Stimulated activated CD8-positive, alpha-beta memory T cell treated with anti-CD3 and anti-CD28 coated beads, Interleukin-2, amount 100 ng/mL, for 48 hours (primary cell): ENCODE data around the gene PLOD1.
A peak's percentile ranks its signal among the peaks of the same experiment; 100 is the strongest.

ENCODE experiments used
- DNase-seq, 2 donors: peaks; one replicate each; pipeline ENCODE4 v3.0.0-alpha.2; 2020; ENCODE audit warnings: low read depth in 2 of 2

PLOD1 gene

DNA sequence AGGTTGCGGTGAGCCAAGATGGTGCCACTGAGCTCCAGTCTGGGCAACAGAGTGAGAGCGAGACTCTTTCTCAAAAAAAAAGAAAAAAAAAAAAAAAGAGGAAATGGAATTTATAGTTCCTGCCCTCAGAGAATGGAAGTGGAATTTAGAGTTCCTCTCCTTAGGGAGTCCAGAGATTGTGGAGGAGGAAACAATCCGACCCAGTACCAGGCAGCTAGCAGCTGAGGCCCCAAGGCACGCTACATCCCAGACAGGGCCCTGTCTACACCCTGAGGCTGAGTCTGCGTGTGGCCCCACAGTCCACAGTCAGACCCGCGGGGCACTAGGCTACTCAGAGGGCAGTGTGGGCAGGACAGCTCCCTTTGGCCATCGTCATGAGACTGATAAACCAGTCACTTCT is 43.8 kb downstream of the PLOD1 start:
- DNase-seq, result no peak

DNA sequence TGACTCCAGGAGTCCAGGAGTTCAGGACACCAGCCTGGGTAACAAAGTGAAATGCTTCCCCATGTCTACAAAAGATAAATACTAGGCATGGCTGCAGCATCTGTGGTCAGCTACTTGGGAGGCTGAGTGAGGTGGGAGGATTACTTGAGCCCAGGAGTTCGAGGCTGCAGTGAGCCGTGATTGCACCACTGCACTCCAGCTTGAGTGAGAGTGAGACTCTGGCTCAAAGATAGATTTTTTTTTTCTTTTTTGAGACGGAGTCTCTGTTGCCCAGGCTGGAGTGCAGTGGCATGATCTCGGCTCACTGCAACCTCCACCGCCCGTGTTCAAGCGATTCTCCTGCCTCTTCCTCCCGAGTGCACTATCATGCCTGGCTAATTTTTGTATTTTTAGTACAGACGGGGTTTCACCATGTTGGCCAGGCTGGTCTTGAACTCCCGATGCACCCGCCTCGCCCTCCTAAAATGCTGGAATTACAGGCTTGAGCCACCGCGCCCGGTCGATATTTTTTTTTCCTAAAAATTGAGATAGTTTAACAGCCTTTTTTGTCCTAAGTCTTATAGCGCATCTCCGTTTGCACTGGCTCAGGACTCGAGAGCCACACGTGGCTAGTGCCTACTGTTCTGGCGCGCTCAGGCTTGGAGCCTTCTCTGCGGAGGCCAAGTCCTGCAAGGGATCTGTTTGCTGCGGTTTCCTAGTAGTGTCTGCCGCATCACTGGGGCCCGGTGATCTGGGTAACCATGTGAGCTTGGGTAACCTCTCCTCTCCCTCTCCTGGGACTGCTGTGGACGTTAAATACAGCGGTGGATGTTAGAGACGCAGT is 44.7 kb downstream of the PLOD1 start:
- DNase-seq, result no peak

DNA sequence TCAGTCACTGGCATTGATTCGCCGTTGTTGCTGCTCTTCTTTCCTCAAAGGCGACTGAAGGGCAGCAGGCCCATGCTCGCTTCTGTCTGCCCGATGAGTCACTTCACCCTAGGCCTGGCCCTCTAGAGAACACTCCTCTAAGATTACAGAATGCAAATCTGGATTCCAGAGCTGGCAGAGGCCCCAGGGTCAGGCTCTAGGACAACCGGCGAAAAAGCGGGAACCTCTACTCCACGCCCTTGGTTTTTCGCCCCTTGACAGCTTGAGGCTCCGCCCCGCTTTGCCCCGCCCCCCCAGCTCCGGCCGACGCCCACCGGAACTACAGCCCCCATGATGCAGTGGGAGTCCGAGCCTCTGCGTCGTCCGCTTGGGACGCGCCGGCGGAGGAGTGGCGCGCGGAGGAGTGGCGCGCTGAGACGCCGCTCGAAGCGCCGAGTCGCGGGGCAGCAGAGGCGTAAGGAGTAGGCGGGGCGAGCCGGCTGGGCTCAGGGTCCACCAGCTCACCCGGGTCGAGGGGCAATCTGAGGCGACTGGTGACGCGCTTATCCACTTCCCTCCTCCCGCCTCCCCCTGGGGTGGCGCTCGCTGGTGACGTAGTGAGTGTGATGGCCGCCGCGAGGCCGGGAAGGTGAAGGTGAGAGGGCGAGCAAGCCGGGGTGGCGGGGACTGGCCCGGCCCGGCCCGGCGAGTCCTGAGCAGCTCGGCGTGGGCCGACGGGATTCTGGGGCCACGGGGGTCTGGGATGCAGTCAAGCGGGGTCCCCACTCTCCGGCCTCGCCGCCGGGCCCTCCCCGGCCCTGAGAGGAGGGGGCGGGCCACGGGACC is 45.5 kb downstream of the PLOD1 start, which contains the start of gene MFN2:
MFN2 (plus strand) TSS at position 594 of the 825 bp plus-strand sequence. CDS start 8,725 bp downstream, outside the sequence.
- peak; percentile 91 to 94 for DNase-seq

DNA sequence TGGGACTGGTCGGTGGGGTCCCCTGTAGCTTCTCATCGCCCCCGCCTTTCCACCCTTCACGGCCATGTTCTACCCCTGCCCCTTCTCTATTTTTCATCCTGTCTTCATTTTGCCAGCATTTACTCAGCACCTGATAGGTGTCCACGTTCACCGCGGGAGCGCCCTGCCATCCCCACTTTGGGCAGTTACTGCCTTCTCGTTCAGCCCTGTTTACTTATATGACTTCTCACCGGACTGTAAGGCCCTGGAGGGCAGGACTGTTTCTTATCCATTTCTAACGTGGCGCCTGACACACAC is 46.1 kb downstream of the PLOD1 start:
- DNase-seq, result no peak

DNA sequence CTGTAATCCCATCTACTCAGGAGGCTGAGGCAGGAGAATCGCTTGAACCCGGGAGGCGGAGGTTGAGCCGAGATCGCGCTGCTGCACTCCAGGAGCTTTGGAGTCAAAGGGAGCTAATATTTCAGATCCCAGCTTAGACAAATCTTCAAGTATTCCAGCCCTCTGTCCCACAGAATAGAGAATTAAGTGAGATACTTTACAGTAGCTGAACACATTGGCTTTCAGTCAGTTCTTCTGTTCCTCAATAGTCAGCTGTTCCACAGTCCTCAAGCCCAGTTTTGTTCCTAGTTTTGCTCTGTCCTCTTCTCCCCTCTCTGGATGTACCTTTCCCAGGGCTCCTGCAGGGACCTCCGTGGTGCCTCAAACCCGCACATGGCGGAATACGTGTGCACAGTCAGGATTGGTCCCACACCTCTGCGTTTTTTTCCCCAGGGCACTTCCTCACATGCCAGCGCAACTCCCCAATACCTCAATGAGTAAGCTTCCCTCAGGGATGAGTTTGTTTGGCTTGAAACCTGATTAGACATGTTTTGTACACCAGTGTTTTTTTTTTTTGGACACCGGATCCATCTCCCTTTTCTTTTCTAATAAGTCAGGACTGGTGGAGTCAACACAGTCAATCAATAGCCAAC is 47.0 kb downstream of the PLOD1 start:
- DNase-seq, result no peak

DNA sequence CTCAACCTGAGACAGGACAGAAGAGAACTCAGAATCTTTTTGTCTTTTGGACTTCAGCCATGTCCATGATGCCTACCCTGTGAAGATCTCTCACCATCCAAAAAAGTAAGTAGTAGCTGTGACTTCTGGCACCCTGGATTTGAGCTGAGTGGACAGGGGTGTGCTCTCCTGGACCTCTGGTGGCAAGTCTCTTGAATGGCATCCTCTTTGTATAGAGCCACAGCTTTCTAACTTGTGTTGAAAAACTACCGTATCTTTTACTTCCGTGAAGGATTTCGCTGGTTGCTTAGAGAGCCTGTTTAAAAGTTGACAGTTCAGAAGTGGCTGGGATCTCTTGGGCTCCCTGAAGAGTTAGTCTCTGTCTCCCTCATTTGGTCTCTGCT is 47.5 kb downstream of the PLOD1 start:
- no peak for DNase-seq

DNA sequence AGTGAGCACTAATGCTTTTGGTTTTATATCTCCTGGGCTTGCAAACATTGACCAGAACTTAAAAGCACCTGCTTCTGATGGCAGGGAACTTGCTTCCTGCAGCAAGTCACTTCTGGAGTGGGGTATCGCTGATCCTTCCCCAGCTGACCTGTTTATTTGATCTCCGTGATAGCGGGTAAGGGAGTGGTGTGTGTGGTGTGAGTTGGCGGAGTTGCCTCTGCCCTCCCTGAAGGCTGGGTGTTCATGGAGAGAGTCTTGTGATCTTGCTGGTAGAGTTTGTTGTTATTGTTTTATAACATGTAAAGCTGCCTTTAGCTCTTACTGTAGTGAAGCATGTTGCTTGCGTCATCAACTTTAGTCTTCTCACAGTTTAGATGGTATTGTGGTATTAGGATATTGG is 49.6 kb downstream of the PLOD1 start:
- DNase-seq, result no peak

DNA sequence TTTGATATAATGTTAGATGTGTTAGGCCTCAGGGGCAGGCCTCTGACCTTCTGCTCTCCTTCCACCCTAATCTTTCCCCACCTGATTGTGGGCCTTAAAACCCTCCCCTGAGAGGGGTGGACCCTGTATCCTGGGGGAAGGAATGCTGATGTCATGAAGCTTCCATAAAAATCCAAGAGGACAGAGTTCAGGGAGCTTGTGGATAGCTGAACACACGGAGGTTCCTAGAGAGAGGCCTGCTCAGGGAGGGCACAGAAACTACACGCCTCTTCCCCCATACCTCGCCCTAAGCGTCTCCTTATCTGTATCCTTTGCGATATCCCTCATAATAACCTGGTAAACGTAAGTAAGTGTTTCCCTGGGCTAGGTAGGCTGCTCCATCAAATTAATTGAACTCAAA is 50.1 kb downstream of the PLOD1 start:
- no peak for DNase-seq

DNA sequence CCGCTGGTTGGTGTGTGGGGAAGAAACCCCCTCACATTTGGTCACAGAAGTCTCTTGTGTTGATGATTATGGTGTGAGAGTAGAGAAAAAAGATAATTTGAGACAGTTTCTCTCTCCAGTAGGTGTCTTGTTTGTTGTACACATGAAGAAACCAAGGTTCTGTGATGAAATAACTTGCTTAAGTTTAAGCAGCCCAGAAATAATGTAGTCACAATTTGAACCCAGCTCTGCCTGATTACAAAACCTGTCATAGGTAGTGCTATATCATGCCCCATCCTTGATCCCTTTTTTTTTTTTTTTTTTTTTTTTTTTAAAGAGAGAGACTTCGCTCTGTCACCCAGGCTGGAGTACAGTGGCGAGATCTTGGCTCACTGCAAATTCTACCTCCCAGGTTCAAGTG is 50.7 kb downstream of the PLOD1 start:
- no peak for DNase-seq

DNA sequence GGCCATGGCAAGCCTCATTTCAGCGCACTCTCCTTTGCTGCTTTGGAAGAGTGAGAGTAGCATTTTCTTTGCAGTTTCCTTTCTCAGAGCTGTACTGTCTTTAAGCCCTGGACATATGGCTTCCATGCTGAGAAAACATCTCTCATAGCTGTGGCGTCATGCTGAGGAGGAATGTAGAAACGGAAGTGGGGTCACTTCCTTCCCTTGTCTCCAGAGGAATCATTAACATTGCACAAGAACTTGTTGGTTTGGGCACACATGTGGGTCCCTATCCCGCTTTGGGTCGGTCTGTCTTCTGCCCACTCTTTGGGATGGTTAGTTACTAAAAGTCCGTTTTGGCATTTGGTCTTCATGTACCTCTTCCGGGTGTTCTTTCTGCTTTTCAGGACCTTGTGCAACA is 51.3 kb downstream of the PLOD1 start:
- no peak for DNase-seq

DNA sequence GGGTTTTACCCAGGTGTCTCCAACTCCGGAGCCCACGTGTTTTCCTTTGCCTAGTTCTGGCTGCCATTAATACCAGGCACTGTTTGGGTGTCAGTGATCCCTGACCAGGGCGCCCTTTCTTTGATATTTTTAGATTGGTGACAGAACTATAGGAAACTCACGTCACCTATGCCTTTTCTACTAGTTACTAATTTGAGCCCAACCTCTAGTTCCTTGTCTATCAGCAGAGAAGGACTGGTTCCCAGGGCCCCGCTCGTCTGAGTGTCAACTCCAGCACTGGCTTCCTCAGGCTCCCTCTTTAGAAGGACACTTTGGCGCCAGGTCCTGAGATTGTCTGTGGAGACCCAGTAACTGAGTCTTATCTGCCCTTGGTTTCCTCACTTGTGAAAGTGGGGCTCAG is 55.2 kb downstream of the PLOD1 start:
- no peak for DNase-seq

DNA sequence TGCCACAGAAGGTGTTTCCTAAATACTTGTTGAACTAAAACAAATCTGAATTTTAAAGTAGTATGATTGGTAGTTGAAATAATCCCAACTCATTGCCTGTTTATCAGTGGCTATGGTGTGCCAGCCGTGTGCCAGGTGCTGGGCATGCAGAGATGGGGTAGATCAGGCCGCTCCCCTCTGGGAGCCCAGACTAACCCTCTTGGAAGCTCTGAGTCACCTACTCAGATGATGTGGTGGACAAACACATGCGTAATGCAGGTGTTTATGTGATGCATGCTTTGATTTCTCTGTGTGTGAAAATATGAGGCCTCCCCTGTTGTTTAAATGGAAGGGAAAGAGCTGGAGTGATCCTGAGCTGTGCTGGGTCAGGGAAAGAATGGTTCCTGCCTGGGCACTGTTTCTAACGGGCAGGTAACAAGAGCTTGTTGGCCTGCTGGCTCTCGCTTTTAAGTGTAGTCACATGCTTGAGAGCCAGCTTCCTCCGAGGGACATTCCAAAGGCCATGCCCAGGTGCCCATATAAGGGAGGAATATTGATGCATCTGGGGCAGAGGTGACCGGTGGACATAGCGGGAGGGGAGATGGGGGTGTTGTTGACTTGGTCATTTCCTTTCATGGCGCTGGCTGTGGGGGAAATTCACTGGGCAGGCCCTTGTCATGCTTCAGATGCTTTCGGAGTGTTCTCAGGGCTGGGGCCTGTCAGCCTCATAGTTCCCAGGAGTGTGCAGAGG is 56.0 kb downstream of the PLOD1 start:
- no peak for DNase-seq

DNA sequence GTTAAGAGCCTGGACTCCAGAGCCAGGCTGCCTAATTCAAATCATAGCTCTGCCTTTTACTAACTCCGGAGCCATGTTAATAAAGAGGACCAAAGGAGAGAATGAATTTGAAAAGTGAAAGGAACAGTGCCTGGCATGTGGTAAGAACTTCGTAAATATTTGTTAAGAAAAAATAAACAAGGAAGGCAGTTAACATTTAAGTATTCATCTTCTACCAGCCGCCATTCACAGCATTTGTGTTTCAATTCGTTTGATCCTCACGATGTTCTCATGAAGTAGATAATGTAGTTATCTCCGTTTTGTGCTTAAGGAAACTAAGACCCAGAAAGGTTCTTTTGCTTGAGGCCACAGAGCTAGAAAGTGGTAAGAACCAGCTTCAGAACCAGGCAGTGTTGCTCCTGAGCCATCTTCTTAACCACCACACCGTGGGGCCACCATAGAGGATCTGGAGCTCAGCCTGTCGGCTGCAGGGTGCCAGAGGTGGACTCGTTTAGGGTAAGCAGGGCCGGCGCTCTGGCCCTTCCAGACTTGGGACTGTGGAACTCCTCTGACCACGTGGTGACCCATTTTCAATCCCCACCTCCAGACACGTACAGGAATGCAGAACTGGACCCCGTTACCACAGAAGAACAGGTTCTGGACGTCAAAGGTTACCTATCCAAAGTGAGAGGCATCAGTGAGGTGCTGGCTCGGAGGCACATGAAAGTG is 57.6 kb downstream of the PLOD1 start:
- DNase-seq, result no peak

DNA sequence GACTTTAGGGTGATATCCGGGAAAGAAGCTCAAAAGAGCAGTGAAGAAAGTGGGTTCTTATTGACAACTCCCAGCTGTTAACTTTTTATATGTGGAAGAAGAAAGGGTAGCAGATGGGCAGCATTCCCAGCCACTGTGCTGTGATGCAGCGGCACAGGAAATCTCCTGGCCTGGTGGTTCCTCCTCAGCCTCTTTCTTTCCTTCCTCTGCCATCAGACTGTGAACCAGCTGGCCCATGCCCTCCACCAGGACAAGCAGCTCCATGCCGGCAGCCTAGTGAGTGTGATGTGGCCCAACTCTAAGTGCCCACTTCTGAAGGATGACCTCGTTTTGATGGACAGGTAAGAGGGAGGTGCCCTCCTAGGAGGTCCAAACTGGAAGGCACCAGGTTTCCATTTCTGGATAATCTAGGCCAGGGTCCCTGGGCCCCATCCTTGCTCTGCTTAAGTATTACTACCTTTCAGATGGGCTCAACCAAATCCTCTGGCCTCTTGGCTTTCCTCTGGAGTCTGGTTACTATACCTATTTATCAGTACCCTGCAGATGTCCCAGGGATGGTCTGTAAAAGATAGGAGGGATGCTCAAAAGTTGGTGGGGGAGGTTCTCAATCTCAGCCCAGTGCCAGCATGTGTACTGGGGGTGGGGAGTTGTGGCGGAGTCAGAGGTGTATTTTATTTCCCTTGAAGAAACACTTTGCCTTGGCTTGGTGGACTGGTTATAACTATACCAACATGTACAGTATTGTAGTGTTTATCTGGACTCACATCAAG is 62.7 kb downstream of the PLOD1 start:
- DNase-seq, result no peak

DNA sequence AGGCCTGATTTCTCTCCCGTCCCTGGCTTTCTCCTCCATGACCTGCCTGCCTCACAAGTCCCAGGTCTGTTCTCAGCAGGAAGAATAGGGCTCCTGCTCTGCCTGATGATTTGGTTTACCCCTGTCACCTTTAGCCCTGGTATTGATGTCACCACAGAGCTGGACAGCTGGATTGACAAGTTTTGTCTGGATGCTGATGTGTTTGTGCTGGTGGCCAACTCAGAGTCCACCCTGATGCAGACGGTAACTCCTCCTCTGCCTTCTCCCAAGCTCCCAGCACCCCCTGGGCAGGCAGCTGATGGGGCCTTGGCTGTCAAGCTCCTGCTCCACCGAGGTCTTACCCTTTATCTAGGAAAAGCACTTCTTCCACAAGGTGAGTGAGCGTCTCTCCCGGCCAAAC is 64.1 kb downstream of the PLOD1 start:
- no peak for DNase-seq

DNA sequence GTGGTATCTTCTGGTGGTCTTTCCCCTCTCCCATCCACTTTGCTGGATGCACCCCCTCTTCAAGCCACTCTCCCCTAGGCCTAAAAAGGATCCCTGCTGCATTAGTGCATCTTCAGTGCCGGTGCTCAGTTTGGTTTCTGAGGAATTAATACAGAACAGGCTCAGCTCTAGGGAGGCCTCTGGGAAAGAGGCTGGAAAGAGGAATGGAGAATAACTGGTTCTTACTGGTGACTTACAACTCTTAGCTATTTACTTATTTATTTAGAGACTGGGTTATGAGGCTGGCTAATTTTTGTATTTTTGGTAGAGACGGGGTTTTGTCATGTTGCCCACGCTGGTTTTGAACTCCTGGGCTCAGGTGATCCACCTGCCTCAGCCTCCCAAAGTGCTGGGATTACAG is 64.7 kb downstream of the PLOD1 start:
- DNase-seq, result no peak

DNA sequence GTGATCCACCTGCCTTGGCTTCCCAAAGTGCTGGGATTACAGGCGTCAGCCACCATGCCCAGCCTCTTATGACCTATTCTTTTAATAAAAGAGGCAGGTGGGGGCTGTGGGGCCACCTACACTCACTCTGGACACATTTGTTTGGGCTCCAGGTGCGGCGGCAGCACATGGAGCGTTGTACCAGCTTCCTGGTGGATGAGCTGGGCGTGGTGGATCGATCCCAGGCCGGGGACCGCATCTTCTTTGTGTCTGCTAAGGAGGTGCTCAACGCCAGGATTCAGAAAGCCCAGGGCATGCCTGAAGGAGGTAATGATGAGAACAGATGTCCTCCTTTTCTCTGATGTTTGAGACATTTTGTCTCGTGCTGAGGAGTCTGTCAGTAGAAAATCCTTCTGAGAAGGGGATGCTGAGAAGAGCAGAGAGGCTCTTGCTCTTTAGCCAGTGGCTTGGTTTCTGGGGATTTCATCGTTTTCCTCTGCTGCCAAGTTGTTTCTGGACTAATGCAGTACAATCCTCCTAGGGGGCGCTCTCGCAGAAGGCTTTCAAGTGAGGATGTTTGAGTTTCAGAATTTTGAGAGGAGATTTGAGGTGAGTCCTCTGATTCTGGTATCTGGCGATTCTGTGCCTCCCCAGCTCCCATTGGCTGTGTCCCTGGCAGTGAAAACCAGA is 66.9 kb downstream of the PLOD1 start:
- DNase-seq, result peak; percentile 39 to 57

DNA sequence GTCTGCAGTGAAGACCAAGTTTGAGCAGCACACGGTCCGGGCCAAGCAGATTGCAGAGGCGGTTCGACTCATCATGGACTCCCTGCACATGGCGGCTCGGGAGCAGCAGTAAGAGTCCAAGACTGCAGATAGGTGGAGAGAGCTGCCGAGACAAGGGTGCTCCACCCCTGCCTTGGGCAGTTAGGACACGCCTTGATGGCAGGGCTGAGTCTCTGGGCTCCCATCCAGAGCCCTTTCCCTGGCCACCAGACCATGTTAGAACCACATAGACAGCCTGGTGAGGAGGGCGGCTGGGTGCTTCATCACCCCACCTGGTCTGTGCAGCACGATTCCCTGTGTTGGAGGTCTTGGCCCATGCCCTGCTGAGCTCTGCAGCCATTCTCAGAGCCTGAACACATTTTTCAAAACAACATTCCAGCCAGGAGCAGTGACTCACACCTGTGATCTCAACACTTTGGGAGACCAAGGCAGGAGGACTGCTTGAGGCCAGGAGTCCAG is 67.5 kb downstream of the PLOD1 start:
- DNase-seq, result no peak

DNA sequence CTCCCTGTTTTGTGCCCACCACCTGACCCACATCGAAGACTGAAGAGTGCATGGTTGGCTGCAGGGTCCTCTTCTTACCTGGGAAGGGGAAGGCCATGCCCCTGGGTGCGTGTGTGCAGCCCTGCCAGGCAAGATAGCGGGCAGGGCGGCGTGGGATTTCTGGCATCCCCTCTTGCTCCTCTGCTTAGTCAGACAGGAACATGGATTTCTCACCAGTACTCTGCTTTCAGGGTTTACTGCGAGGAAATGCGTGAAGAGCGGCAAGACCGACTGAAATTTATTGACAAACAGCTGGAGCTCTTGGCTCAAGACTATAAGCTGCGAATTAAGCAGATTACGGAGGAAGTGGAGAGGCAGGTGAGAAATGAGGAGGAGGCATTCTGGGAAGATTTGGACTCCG is 69.2 kb downstream of the PLOD1 start:
- DNase-seq, result no peak
